Measurements from ENCODE around the gene CST6. TPM values are rescaled to one million over a fixed set of nuclear protein-coding genes. Genes with fewer than 3 reads are reported as not detected.

CST6 gene
- total and polyA plus RNA-seq, 2 donors (not counting 1 experiment from before 2014, with no cell fraction given), result 0.76 to 11.1 TPM

DNA sequence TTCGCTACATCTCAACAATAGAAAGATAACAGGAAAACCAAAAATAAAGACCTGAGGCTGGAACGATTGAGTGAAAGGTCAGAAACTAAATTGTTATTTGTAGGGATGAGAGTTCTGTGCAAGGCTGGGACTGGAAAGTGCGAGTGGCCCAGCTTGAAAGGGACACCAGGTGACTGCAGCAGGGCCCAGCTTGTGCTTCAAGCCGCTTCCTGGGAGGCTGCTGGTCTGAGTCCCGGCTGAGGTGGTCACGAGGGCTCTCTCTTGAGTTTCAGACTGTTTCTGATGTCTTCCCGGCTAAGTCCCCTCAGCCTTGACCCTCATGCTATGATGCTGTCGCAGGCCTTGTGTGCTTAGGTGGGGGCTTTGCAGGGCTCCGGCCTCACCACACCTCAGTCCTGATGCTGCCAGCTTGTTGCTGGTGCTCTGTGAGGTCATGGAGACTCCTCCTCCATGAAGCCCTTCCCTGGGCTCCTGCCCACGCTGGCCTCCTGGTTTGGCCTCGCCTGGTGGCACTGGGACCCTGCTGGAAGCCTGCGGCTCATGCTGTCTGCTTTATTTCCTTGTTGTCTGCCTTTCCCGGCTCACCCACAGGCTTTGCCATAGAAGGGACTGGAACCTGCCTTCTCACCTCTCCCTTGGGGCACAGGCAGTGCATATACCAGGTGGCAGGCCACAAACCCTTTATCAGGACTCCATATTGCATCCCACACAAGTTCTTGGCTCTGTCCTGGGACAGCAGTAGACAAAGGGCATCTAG, 5.5 kb upstream of the CST6 start:
- Histone ChIP-seq H2AFZ (ENCODE audit: low read length) (no peak overlapping the region), H3K4me3 (replicated peaks in 1 of 4; ENCODE audit: control extremely low read depth in 1 of 4, insufficient read depth in 1 of 4, low read depth in 3 of 4, low read length in 4 of 4) (no peak overlapping the region), H3K27ac (ENCODE audit: insufficient read depth, low read length) (no peak overlapping the region), H3K4me1 (ENCODE audit: control insufficient read depth, extremely low read depth, insufficient read depth, low read length) (peaks cover 2% of the 10 kb centered on the region), H3K79me2 (ENCODE audit: control insufficient read depth, insufficient read depth, low read length) (peaks cover 21% of the 10 kb centered on the region), H3K9me3 (ENCODE audit: control insufficient read depth, insufficient read depth, low read depth, low read length) (no peaks in the 10 kb centered on the region), H3K9ac (ENCODE audit: insufficient read depth, low read length) (no peak overlapping the region), H4K20me1 (ENCODE audit: control insufficient read depth, extremely low read depth, insufficient read depth, low read length) (no peaks in the 10 kb centered on the region), H3K27me3 (ENCODE audit: control insufficient read depth, insufficient read depth, low read length) (peaks cover 1% of the 10 kb centered on the region), H3K36me3 (ENCODE audit: control insufficient read depth, insufficient read depth, low read length) (peaks cover 8% of the 10 kb centered on the region), H3K4me2 (ENCODE audit: extremely low read depth, insufficient read depth, low read length) (no peak overlapping the region)
- no peak for DNase-seq (ENCODE audit: low read depth in 2 of 2)
- TF ChIP-seq, protein P1, sequence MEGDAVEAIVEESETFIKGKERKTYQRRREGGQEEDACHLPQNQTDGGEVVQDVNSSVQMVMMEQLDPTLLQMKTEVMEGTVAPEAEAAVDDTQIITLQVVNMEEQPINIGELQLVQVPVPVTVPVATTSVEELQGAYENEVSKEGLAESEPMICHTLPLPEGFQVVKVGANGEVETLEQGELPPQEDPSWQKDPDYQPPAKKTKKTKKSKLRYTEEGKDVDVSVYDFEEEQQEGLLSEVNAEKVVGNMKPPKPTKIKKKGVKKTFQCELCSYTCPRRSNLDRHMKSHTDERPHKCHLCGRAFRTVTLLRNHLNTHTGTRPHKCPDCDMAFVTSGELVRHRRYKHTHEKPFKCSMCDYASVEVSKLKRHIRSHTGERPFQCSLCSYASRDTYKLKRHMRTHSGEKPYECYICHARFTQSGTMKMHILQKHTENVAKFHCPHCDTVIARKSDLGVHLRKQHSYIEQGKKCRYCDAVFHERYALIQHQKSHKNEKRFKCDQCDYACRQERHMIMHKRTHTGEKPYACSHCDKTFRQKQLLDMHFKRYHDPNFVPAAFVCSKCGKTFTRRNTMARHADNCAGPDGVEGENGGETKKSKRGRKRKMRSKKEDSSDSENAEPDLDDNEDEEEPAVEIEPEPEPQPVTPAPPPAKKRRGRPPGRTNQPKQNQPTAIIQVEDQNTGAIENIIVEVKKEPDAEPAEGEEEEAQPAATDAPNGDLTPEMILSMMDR (conservative IDR thresholded peaks at IDR 0.05 in 1 of 2, IDR thresholded peaks at IDR 0.05 in 1 of 2; ENCODE audit: low read depth in 1 of 2, low read length in 2 of 2), result no peak

DNA sequence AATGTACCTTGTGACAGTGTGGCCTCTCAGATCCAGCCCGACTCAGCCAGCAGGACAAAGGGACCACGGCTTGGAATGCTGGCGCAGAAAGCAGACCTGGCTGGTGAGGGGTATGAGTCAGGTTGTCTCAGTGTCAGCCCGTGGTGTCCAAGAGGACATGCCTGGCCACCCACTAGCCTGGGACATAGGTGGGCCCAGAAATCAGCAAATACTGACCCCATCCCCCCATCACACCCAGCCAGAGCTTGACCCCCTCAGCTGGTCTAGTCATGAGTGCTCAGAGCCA, 5.0 kb upstream of the CST6 start:
- Histone ChIP-seq H3K4me2 (ENCODE audit: extremely low read depth, insufficient read depth, low read length) (no peak overlapping the region), H3K4me1 (ENCODE audit: control insufficient read depth, extremely low read depth, insufficient read depth, low read length) (peaks cover 2% of the 10 kb centered on the region)
- DNase-seq (ENCODE audit: low read depth in 2 of 2), result no peak

DNA sequence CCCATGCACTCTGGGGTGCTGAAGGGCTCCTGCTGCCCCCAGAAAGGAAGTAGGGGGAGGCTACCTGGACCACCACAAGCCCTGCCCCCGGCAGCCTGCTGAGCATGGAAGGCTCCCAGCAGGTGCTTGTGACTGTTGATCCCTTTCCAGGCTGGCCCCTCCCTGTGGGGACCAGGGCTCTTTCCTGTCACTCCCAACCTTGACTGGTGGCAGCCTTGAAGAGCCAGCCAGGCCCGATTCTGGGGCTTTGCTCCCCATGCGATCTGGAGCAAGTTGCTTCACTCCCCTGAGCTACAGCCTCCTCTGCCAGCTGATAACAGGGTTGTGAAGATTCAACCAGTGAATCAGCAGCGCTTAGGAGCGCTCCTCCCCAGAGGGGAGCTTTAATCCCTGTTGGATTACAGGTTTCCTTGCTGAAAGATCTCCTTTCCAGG, 4.6 kb upstream of the CST6 start:
- Histone ChIP-seq H3K4me2 (ENCODE audit: extremely low read depth, insufficient read depth, low read length) (no peak overlapping the region), H3K4me1 (ENCODE audit: control insufficient read depth, extremely low read depth, insufficient read depth, low read length) (peaks cover 2% of the 10 kb centered on the region), H3K4me3 (replicated peaks in 1 of 4; ENCODE audit: control extremely low read depth in 1 of 4, insufficient read depth in 1 of 4, low read depth in 3 of 4, low read length in 4 of 4) (no peak overlapping the region), H3K27me3 (ENCODE audit: control insufficient read depth, insufficient read depth, low read length) (peaks cover 5% of the 10 kb centered on the region), H4K20me1 (ENCODE audit: control insufficient read depth, extremely low read depth, insufficient read depth, low read length) (no peaks in the 10 kb centered on the region), H3K9me3 (ENCODE audit: control insufficient read depth, insufficient read depth, low read depth, low read length) (no peaks in the 10 kb centered on the region), H3K27ac (ENCODE audit: insufficient read depth, low read length) (no peak overlapping the region), H3K36me3 (ENCODE audit: control insufficient read depth, insufficient read depth, low read length) (peaks cover 8% of the 10 kb centered on the region), H3K79me2 (ENCODE audit: control insufficient read depth, insufficient read depth, low read length) (peaks cover 15% of the 10 kb centered on the region), H3K9ac (ENCODE audit: insufficient read depth, low read length) (no peak overlapping the region), H2AFZ (ENCODE audit: low read length) (no peak overlapping the region)
- TF ChIP-seq EZH2 (IDR thresholded peaks at IDR 0.05; ENCODE audit: low read length, missing control alignments), result no peak
- DNase-seq (ENCODE audit: low read depth in 2 of 2), result no peak

More for the DNA sequence above, 5.0 kb upstream of the CST6 start:
- Histone ChIP-seq H3K27me3 (ENCODE audit: control insufficient read depth, insufficient read depth, low read length) (peaks cover 5% of the 10 kb centered on the region), H4K20me1 (ENCODE audit: control insufficient read depth, extremely low read depth, insufficient read depth, low read length) (no peaks in the 10 kb centered on the region), H3K36me3 (ENCODE audit: control insufficient read depth, insufficient read depth, low read length) (peaks cover 8% of the 10 kb centered on the region), H3K9ac (ENCODE audit: insufficient read depth, low read length) (no peak overlapping the region), H2AFZ (ENCODE audit: low read length) (no peak overlapping the region), H3K79me2 (ENCODE audit: control insufficient read depth, insufficient read depth, low read length) (peaks cover 16% of the 10 kb centered on the region), H3K27ac (ENCODE audit: insufficient read depth, low read length) (no peak overlapping the region), H3K9me3 (ENCODE audit: control insufficient read depth, insufficient read depth, low read depth, low read length) (no peaks in the 10 kb centered on the region), H3K4me3 (replicated peaks in 1 of 4; ENCODE audit: control extremely low read depth in 1 of 4, insufficient read depth in 1 of 4, low read depth in 3 of 4, low read length in 4 of 4) (no peak overlapping the region)
- TF ChIP-seq EZH2 (IDR thresholded peaks at IDR 0.05; ENCODE audit: low read length, missing control alignments), result no peak
- TF ChIP-seq, protein P1 (conservative IDR thresholded peaks at IDR 0.05 in 1 of 2, IDR thresholded peaks at IDR 0.05 in 1 of 2; ENCODE audit: low read depth in 1 of 2, low read length in 2 of 2), result no peak
